Prostate gland (tissue), 2 donors: ENCODE data around the gene GNB5. TPM values are rescaled to one million over a fixed set of nuclear protein-coding genes. Genes with fewer than 3 reads are reported as not detected.
A peak's percentile ranks its signal among the peaks of the same experiment; 100 is the strongest.

ENCODE experiments used
- DNase-seq: peaks from one replicate; pipeline ENCODE4 v3.0.0-alpha.2; 2019; ENCODE audit warnings: low spot score
- H3K27ac ChIP-seq, 2 donors: fragments of 200-600 bp; sonication (generic); 2 replicates each; pipeline ENCODE4 v1.5.1; 2017 to 2019
- H3K27me3 ChIP-seq: fragments of 200-600 bp; sonication (generic); replicated peaks from 2 replicates; pipeline ENCODE4 v1.5.1; 2019; ENCODE audit not compliant: insufficient read depth
- H3K36me3 ChIP-seq, 2 donors: fragments of 200-600 bp; sonication (generic); 1 replicate in 1 of 2; 2 replicates in 1 of 2; pipeline versions ENCODE4 v1.5.1 to v1.8.1; 2017 to 2019
- H3K4me1 ChIP-seq: fragments of 200-600 bp; sonication (generic); replicated peaks from 2 replicates; pipeline ENCODE4 v1.5.1; 2019
- H3K4me3 ChIP-seq, 2 donors: fragments of 200-600 bp; sonication (generic); 2 replicates each; pipeline ENCODE4 v1.5.1; 2017 to 2019
- H3K9me3 ChIP-seq: fragments of 200-600 bp; sonication (generic); 2 replicates; pipeline ENCODE4 v1.5.1; 2017
- CTCF ChIP-seq, 4 experiments: fragments of 200-600 bp in 2 of 4; fragments of 450-650 bp in 2 of 4; sonication (generic) in 2 of 4; IDR thresholded peaks; 1 replicate in 3 of 4; 2 replicates in 1 of 4; pipeline ENCODE4 v1.5.1; 2016 to 2019; ENCODE audit warnings: antibody characterized with exemption in 4 of 4, mild to moderate bottlenecking in 2 of 4, moderate library complexity in 2 of 4
- POLR2A ChIP-seq: fragments of 450-650 bp; IDR thresholded peaks from one replicate; pipeline ENCODE4 v1.6.1; 2016; ENCODE audit warnings: antibody characterized with exemption, mild to moderate bottlenecking
- POLR2AphosphoS5 ChIP-seq: sonication (generic); formaldehyde crosslinking; IDR thresholded peaks from one replicate; pipeline ENCODE4 v1.6.1; 2017; ENCODE audit warnings: antibody characterized with exemption
- WGBS: methylation state at CpG from one replicate; pipeline ENCODE4 v1.1.5; 2018; 5-methylcytosine and 5-hydroxymethylcytosine counted together
- intact Hi-C: fragments of 100-400 bp; cut with DNase I; formaldehyde crosslinking; loops from one replicate; pipeline ENCODE4 v1.14.2; 2022
- total RNA-seq, 2 donors: library from RNA; depleted of rRNA; stranded (reverse); fragments of >200 nt; gene quantifications; one replicate each; pipeline ENCODE4 v1.1.0, GENCODE V29; 2016

The GNB5 gene
- total RNA-seq, 2 donors from 2014 or later = 23.3 to 85.7 TPM

DNA sequence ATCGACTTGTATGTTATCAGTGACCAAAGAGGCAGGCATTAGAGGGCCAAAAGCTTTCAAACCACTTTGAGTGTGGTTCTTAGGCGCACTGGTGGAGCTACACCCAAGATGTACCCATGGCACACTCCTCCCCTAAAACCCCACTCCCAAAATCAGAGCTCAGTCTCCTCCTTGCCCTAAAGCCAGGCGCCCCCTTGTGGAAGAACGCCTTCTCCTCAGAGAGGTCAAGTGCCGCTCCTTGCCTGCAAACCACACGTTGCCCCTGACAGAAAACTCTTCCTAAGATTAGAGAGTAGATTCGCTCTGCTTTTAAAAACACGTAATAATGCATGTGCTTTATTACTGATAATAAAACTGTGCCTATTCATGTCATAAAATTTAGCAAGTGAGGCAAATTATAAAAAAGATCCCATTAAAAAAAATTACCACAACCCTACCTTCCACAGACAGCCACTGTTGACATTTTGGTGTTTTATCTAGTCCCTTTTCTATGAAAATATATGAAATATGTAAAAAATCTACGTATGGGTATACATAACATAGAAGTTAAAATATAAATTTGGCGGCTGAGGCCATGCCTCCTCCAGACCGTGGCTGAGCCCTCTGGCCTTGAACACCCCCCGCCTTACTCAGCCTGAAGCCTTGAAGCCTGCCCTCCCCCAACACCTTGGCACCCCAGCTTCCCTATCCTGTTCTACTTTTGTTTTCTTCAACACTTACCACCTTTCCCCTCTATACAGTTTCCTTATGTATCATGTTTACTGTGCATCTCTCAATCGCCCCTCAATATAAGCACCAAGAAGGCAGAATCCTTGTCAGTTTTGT lies 112.1 kb downstream of the GNB5 start:
- 64% methylated on average over 13 of the region's 13 CpGs for WGBS
- intact Hi-C loops = loop anchor here (5.0 to 10.0 kb wide), 3 partner anchors 56 to 184 kb away; no protein-coding TSS in a partner anchor
- Histone ChIP-seq H3K36me3 (no peaks in the 10 kb centered on the region), H3K27ac (no peak overlapping the region), H3K4me3 (no peak overlapping the region), H3K9me3 (no peaks in the 10 kb centered on the region), H3K27me3 (no peaks in the 10 kb centered on the region), H3K4me1 (no peaks in the 10 kb centered on the region)
- no peak for TF ChIP-seq POLR2AphosphoS5
- no peak for TF ChIP-seq POLR2A
- peak; percentile 53 to 80 (median 68) for TF ChIP-seq CTCF (IDR thresholded peaks at IDR 0.05)
- peak; percentile 71 for DNase-seq

- H3K4me1 ChIP-seq = no peaks in the 10 kb centered on the region
- H3K4me3 ChIP-seq = no peak overlapping the region
- H3K36me3 ChIP-seq = no peaks in the 10 kb centered on the region
- intact Hi-C loops = loop anchor here (5.0 to 10.0 kb wide), 3 partner anchors 56 to 184 kb away; no protein-coding TSS in a partner anchor
- DNase-seq = no peak
- WGBS = 84% methylated on average over 9 of the region's 10 CpGs
- H3K27me3 ChIP-seq = no peaks in the 10 kb centered on the region
- H3K9me3 ChIP-seq = no peaks in the 10 kb centered on the region
- H3K27ac ChIP-seq = no peak overlapping the region
- no peak for TF ChIP-seq CTCF (IDR thresholded peaks at IDR 0.05)
- no peak for TF ChIP-seq POLR2A
- no peak for TF ChIP-seq POLR2AphosphoS5
These were observed 112.9 kb downstream of the GNB5 start for GRCh38 chr15:52078197-52078875.

DNA sequence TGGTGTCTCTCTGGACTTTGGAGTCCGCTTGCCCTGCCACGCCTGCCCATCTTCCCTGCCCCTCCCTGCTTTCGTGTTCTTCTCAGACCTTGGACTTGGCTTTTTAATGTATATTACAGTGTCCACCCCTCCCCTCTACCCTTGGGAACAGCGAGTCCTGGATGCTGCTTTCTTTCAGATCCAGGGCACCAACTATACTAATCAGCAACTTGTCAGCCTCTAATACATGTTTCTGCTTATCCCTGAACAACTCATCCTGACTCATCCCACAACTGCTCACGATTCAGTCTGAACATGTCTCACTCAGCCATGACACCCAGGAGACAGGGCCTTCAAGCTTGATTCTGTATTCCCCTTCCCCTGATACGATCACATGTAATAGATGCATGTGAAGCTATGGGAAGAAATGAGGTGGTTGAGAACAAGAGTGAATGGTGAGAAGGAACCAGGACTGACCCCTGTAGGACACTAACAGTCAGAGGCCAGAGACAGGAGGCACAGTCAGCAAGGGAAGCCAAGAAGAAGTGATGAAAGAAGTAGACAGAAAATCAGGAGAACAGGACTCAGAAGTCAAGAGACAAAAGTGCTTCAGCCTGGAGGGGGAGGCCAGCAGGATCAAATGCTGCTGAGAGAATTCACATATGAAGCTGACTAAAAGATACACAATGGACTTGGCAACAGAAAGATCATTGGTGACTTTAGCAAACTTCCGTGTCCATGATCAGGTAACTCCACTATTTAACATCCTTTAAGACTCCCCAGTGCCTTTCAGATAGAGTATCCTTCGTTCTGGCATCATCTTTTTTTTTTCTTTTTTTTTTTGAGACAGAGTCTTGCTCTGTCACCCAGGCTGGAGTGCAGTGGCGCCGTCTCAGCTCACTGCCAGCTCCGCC lies 114.1 kb downstream of the GNB5 start:
- H3K4me1 ChIP-seq = no peaks in the 10 kb centered on the region
- intact Hi-C loops = loop anchor here (5.0 to 10.0 kb wide), 3 partner anchors 58 to 182 kb away; no protein-coding TSS in a partner anchor
- no peak overlapping the region for H3K4me3 ChIP-seq
- no peaks in the 10 kb centered on the region for H3K9me3 ChIP-seq
- H3K27me3 ChIP-seq = no peaks in the 10 kb centered on the region
- H3K27ac ChIP-seq = no peak overlapping the region
- H3K36me3 ChIP-seq = no peaks in the 10 kb centered on the region
- no peak for DNase-seq
- TF ChIP-seq CTCF (IDR thresholded peaks at IDR 0.05) (no peak), POLR2AphosphoS5 (peak; percentile 59), POLR2A (no peak)
- 79% methylated on average over 11 of the region's 11 CpGs for WGBS

DNA sequence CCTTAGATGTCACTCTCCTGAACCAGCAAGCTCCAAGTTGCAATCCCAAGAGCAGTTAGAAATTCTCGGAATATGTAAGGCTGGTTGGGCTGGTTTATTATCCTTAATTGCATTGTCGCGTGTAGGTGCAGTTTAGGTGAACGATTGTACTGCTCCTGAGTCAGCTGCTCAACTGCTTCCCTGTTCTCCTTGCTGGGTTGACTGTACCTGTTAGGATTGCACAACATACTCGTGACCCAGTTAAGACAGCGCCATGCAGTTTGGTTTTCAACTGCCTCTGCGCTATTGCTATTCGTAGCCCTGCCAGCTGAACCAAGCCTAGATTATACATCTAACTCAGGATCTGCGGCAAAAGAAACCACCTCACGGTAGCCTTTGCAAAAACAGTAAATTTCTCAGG lies 119.6 kb downstream of the GNB5 start:
- H3K4me1 ChIP-seq = no peaks in the 10 kb centered on the region
- TF ChIP-seq POLR2AphosphoS5 (peak; percentile 85), POLR2A (no peak)
- WGBS = 52% methylated on average over 10 of the region's 10 CpGs
- no peaks in the 10 kb centered on the region for H3K9me3 ChIP-seq
- H3K4me3 ChIP-seq = no peak overlapping the region
- peak overlapping the region in 1 of 2 donors; percentile 17 for H3K27ac ChIP-seq
- H3K27me3 ChIP-seq = no peaks in the 10 kb centered on the region
- DNase-seq = peak; percentile 87
- H3K36me3 ChIP-seq = no peaks in the 10 kb centered on the region
- intact Hi-C loops = loop anchor here (10.0 kb wide), 2 partner anchors 63 to 177 kb away; no protein-coding TSS in a partner anchor
